ENCODE results near the gene SGPL1.

DNA sequence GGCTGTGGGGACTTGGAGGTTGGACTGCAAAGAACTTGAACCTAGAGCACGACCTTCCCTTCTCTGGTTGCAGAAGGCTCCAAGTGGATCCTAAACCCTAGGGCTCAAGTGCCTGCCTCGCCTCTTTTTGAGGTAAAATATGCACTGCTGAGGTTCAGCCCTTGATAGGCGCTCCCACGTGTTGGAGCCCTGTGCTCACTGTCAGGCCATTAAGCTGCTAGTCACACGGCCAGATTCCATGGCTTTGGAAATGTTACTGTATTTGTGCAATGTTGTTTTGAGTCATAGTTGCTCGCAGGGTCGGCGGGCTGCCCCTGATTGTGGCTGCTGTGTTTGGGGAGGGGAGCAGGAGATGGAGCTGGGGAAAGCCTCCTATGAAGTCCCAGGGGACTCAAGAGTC is 112.4 kb downstream of the SGPL1 start:
- TF ChIP-seq, protein P1, sequence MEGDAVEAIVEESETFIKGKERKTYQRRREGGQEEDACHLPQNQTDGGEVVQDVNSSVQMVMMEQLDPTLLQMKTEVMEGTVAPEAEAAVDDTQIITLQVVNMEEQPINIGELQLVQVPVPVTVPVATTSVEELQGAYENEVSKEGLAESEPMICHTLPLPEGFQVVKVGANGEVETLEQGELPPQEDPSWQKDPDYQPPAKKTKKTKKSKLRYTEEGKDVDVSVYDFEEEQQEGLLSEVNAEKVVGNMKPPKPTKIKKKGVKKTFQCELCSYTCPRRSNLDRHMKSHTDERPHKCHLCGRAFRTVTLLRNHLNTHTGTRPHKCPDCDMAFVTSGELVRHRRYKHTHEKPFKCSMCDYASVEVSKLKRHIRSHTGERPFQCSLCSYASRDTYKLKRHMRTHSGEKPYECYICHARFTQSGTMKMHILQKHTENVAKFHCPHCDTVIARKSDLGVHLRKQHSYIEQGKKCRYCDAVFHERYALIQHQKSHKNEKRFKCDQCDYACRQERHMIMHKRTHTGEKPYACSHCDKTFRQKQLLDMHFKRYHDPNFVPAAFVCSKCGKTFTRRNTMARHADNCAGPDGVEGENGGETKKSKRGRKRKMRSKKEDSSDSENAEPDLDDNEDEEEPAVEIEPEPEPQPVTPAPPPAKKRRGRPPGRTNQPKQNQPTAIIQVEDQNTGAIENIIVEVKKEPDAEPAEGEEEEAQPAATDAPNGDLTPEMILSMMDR (IDR thresholded peaks at IDR 0.05): no peak
- TF ChIP-seq POLR2AphosphoS5 (IDR thresholded peaks at IDR 0.05): no peak
- TF ChIP-seq EP300 (IDR thresholded peaks at IDR 0.05; ENCODE audit: low read depth): no peak
